ENCODE data around the gene CXXC5.
"Not testable (repeated sequence)": the region's sequence is repeated elsewhere in the genome, so short reads cannot be mapped to it uniquely, and the experiment has no call there.

The CXXC5 gene

DNA sequence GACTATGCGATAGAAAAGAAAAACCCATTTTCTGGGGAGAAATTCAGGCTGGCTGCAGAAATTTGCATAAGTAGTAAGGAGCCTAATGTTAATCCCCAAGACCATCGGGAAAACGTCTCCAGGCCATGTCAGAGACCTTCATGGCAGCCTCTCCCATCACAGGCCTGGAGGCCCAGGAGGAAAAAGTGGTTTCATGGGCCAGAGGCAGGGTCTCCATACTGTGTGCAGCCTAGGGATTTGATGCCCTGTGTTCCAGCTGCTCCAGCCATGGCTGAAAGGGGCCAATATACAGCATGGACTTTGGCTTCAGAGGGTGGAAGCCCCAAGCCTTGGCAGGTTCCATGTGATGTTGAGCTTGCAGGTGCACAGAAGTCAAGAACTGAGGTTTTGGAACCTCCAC is 71.8 kb downstream of the CXXC5 start:
- not testable (repeated sequence) for FAIRE-seq

DNA sequence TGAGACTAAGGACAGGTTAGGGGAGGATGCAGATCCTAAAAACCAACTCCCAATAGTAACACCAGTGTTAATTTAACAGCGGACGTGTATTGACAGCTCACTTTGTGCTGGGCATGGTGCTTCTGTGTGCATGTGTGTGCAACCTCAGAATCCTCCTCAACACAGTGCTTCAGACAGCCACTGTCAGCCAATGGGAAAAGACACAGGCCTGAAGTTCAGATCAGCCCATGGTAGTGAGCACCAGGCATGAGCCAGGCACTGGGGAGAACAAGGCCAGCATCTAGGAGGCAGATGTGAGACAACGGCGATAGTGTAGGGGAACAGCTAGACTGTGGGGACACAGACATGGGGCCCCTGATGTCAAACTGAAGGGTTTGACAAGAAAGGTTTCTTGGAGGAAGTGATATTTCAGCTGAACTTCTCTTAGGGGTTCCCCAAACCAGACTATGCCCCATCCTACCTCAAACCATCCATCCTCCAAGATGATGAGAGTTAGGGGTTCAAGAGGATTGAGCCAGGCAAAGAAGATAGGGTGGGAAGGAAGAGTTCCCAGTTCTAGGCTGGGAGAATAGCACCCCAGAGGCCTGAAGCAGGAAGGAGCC is 75.9 kb downstream of the CXXC5 start:
- FAIRE-seq = no peak

DNA sequence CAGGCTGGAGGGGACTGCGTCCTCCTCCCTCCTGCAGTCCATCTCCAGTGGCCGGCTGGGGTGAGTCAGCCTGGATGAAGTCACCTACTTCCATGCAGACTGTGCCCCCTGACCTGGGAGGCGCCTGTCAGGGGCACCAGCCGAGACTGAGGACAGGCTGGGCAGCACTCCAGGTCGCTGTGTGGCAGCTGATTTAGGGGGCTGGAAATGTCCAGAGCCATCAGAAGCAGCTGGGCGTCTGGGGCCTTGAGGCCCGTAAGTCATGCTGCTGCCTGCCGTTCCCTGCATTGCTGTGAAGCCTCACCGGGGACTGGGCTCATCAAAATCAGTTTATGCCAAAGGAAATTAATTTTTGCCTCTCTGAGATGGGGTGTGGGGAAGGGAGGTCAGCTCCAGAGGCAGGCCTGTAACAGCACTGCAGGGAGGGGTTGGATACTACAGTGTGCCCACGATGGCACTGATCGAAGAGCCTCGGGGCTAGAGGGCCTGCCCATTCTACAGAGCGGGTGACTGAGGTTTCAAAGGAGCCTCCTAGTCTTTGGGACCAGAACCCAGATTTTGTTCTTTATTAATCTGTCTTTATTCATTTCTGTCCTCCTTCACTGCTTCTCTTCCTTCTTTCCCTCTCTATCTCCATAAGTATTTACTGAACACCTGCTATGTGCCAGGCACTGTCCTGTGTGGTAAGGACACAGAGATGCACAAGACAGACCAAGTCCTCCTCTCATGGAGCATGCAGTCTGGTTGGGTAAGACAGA is 77.1 kb downstream of the CXXC5 start:
- no peak for FAIRE-seq

DNA sequence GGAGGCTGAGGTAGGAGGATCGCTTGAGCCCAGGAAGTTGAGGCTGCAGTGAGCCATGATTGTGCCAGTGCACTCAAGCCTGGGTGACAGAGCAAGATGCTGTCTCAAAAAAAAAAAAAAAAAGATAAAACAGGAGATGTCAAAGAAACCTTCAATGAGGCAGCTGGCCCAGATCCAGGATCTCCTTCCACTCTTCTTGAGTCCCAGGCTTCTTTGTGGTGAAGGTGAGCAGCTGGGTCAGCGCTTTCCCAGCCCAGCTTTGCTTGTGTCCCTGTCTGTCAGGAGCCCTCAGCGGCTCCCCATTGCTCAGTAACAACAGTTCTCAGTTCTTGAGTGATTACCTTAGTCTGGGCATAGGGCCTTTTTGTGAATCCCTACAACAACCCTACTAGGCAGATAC is 78.1 kb downstream of the CXXC5 start:
- FAIRE-seq = no peak

DNA sequence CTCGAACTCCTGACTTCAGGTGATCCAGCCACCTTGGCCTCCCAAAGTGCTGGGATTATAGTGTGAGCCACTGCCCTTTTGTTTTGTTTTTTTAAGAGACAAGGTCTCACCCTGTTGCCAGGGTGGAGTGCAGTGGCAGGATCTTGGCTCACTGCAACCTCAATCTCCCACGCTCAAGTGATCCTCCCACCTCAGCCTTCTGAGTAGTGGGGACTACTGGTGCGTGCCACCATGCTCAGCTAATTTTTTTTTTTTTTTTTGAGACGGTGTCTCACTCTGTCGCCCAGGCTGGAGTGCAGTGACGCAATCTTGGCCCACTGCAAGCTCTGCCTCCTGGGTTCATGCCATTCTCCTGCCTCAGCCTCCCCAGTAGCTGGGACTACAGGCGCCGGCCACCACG is 79.5 kb downstream of the CXXC5 start:
- FAIRE-seq = not testable (repeated sequence)

DNA sequence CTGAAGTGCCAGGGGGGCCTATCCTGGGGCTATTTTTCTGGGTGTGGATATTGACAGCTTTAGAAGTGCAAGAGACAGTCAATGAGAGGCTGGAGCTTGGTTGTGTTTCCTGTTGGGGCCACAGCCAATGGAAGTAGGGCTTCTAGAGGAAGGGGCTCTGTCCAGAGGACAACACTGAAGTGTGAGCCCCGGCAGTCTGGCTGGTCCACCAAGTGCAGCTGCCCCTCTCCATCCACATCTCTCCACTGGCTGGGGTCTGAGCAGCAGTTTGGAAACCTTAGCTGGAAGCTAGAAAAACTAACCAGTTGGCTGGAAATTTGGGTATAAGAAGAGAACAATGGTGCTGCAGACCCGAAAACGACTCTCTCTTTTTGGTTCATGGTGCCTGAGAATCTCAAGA is 83.1 kb downstream of the CXXC5 start:
- FAIRE-seq = no peak

DNA sequence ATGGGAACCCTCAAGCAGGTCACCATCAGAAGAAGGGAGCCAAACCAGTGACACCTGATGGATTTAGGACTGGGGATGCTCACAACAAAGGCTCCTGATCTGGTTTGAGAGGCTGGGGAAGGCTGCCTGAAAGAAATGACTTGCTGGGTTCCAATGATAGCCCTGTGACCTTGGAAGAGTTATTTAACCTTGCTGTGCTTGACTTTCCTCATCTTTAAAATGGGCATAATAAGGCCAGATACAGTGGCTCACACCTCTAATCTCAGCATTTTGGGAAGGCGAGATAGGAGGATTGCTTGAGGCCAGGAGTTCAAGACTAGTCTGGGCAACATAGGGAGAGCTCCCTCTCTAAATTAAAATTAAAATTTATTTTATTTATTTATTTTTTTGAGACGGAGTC is 83.9 kb downstream of the CXXC5 start:
- FAIRE-seq = no peak

DNA sequence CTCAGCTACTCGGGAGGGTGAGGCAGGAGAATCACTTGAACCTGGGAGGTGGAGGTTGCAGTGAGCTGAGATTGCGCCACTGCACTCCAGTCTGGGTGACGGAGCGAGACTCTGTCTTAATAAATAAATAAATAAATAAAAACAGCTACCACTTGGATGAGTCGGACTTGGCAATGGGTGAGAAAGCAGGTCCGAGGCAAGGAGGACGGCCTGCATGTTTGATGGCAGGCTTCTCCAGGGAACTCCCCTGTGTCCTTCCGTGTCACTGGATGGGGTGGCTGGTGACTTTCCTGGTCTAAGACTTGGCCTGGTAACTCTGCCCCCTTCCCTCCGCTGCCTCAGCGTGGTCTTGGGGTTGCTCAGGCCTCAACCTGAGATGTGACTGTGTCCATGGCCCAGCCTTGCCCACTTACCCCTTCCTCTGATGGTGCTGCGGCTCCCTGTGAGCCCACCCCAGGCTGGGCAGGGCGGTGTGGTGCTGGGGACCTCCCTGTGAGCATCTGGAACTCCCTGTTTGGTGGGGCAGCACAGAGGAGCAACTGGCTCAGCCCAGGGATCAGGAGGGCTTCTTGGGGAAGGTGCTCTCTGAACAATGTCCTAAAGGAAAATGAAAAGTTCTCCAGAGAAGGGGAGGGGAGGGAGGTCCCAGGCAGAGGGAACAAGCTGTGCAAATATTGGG is 85.0 kb downstream of the CXXC5 start:
- no peak for FAIRE-seq
